Fibroblast of mammary gland (primary cell): Measurements from ENCODE around the gene ERCC4.

Experiments used
- DNase-seq: peaks from one replicate; pipeline ENCODE4 v3.0.0-alpha.2; 2010; ENCODE audit warnings: low read depth
- H3K4me3 ChIP-seq: 2 replicates; pipeline ENCODE4 v1.5.1; 2011; ENCODE audit warnings: low read depth, mild to moderate bottlenecking, low read length, moderate library complexity; ENCODE audit not compliant: control insufficient read depth
- CTCF ChIP-seq: conservative IDR thresholded peaks from 2 replicates; pipeline ENCODE4 v1.5.1; 2011; ENCODE audit warnings: low read depth, low read length, inconsistent platforms; ENCODE audit not compliant: control insufficient read depth, insufficient read depth

Gene ERCC4

GRCh38 chr16:13951611-13952010 is 31.7 kb downstream of the ERCC4 start:
- no peak for DNase-seq
- no peak overlapping the region for H3K4me3 ChIP-seq
- no peak for TF ChIP-seq CTCF

- TF ChIP-seq CTCF, result no peak
- DNase-seq, result no peak
- no peak overlapping the region for H3K4me3 ChIP-seq
These were observed 33.5 kb downstream of the ERCC4 start for GRCh38 chr16:13953501-13953900.

- no peak for DNase-seq
- peak overlapping the region; percentile 38 for H3K4me3 ChIP-seq
These were observed 36.8 kb downstream of the ERCC4 start for GRCh38 chr16:13956635-13957196.

GRCh38 chr16:13957197-13958078 is 37.5 kb downstream of the ERCC4 start:
- peak; percentile 99 for DNase-seq
- H3K4me3 ChIP-seq, result peak overlapping the region; percentile 45
- no peak for TF ChIP-seq CTCF

More at GRCh38 chr16:13956635-13957196, 36.8 kb downstream of the ERCC4 start:
- no peak for TF ChIP-seq CTCF

- DNase-seq, result no peak
- no peak overlapping the region for H3K4me3 ChIP-seq
- no peak for TF ChIP-seq CTCF
These were observed 38.5 kb downstream of the ERCC4 start for GRCh38 chr16:13958474-13958873.

GRCh38 chr16:13959626-13960025 is 39.7 kb downstream of the ERCC4 start:
- TF ChIP-seq CTCF, result no peak
- H3K4me3 ChIP-seq, result no peak overlapping the region
- no peak for DNase-seq
